Mesothelial cell of epicardium (in vitro differentiated cells): ENCODE results near the gene CCDC152. TPM values are rescaled to one million over a fixed set of nuclear protein-coding genes. Genes with fewer than 3 reads are reported as not detected.

Experiments used
- DNase-seq, 2 experiments: peaks; one replicate each; pipeline ENCODE4 v3.0.0; 2021; ENCODE audit warnings: low spot score in 2 of 2; ENCODE audit not compliant: unreplicated experiment in 2 of 2
- H3K27ac Mint-ChIP-seq: 2 replicates; pipeline ENCODE4 v1.8.0; 2021; ENCODE audit warnings: mixed read lengths
- H3K27me3 Mint-ChIP-seq: 2 replicates; pipeline ENCODE4 v1.8.0; 2021; ENCODE audit warnings: low read depth, mixed read lengths
- H3K36me3 Mint-ChIP-seq: 2 replicates; pipeline ENCODE4 v1.8.0; 2021; ENCODE audit warnings: mixed read lengths
- H3K4me1 Mint-ChIP-seq: 2 replicates; pipeline ENCODE4 v1.8.0; 2021; ENCODE audit warnings: mixed read lengths
- H3K4me3 Mint-ChIP-seq: 2 replicates; pipeline ENCODE4 v1.8.0; 2021; ENCODE audit warnings: mild to moderate bottlenecking, moderate library complexity, mixed read lengths
- H3K9me3 Mint-ChIP-seq: 2 replicates; pipeline ENCODE4 v1.8.0; 2021; ENCODE audit warnings: mixed read lengths
- CTCF ChIP-seq: fragments of 200-600 bp; sonication (generic); IDR thresholded peaks from one replicate; pipeline ENCODE4 v1.5.0; 2021; ENCODE audit warnings: antibody characterized with exemption; ENCODE audit not compliant: unreplicated experiment
- total RNA-seq: library from RNA; stranded (reverse); gene quantifications from 3 replicates; pipeline ENCODE4 v1.2.1, GENCODE V29; 2021

Gene CCDC152
- not detected in 3 replicates for total RNA-seq

GRCh38 chr5:42756606-42757601 is at the start of gene CCDC152:
Gene CCDC152, plus strand, starts transcription at chr5:42756818. Its CDS starts 2,304 bp downstream, at chr5:42759122.
- Mint-ChIP-seq H3K27ac (no peak within 1 kb of the TSS), H3K4me3 (no peak within 1 kb of the TSS)

GRCh38 chr5:42715785-42716184 is 40.8 kb upstream of the CCDC152 start:
- Mint-ChIP-seq H3K36me3 (no peaks in the 10 kb centered on the region), H3K4me1 (no peaks in the 10 kb centered on the region), H3K4me3 (no peak overlapping the region), H3K27ac (no peak overlapping the region), H3K27me3 (no peaks in the 10 kb centered on the region), H3K9me3 (no peaks in the 10 kb centered on the region)
- no peak for DNase-seq
- TF ChIP-seq CTCF: no peak

More at GRCh38 chr5:42756606-42757601, at the start of gene CCDC152:
- Mint-ChIP-seq H3K9me3 (no peaks in the 10 kb centered on the region), H3K36me3 (no peaks in the 10 kb centered on the region), H3K27me3 (no peaks in the 10 kb centered on the region), H3K4me1 (peaks cover 3% of the 10 kb centered on the region)
- TF ChIP-seq CTCF: no peak
- no peak for DNase-seq

- Mint-ChIP-seq H3K9me3 (no peaks in the 10 kb centered on the region), H3K27ac (no peak overlapping the region), H3K36me3 (no peaks in the 10 kb centered on the region), H3K4me3 (no peak overlapping the region), H3K4me1 (no peaks in the 10 kb centered on the region), H3K27me3 (no peaks in the 10 kb centered on the region)
- TF ChIP-seq CTCF: no peak
- no peak for DNase-seq
Measured at GRCh38 chr5:42718591-42718990, 38.0 kb upstream of the CCDC152 start.

- TF ChIP-seq CTCF: no peak
- no peak for DNase-seq
- H3K4me1 Mint-ChIP-seq: no peaks in the 10 kb centered on the region
Measured at GRCh38 chr5:42719034-42719433, 37.6 kb upstream of the CCDC152 start.

GRCh38 chr5:42720251-42720650 is 36.4 kb upstream of the CCDC152 start:
- H3K9me3 Mint-ChIP-seq: no peaks in the 10 kb centered on the region
- no peak overlapping the region for H3K27ac Mint-ChIP-seq
- no peaks in the 10 kb centered on the region for H3K27me3 Mint-ChIP-seq
- no peak for DNase-seq
- no peaks in the 10 kb centered on the region for H3K4me1 Mint-ChIP-seq
- H3K4me3 Mint-ChIP-seq: no peak overlapping the region
- H3K36me3 Mint-ChIP-seq: no peaks in the 10 kb centered on the region
- TF ChIP-seq CTCF: no peak

More at GRCh38 chr5:42719034-42719433, 37.6 kb upstream of the CCDC152 start:
- no peaks in the 10 kb centered on the region for H3K9me3 Mint-ChIP-seq
- H3K4me3 Mint-ChIP-seq: no peak overlapping the region
- no peaks in the 10 kb centered on the region for H3K27me3 Mint-ChIP-seq
- no peak overlapping the region for H3K27ac Mint-ChIP-seq
- no peaks in the 10 kb centered on the region for H3K36me3 Mint-ChIP-seq
